CD4-positive, CD25-positive, alpha-beta regulatory T cell (primary cell): ENCODE results near the gene NUP214. TPM values are rescaled to one million over a fixed set of nuclear protein-coding genes. Genes with fewer than 3 reads are reported as not detected.

ENCODE experiments used
- ATAC-seq, 2 donors: fragments of 150-1000 bp; cut with Tn5 transposase; one replicate each; pipeline ENCODE4 v1.10.0; 2021; ENCODE audit warnings: low read depth in 2 of 2, moderate number of reproducible peaks in 2 of 2, moderate library complexity in 1 of 2
- DNase-seq, 3 donors: peaks; one replicate each; pipeline versions ENCODE4 v3.0.0 to v3.0.0-alpha.2; 2012 to 2022; ENCODE audit warnings: mixed read lengths in 1 of 3
- H3K27ac ChIP-seq: one replicate; pipeline ENCODE4 v1.7.0; 2013; ENCODE audit warnings: mild to moderate bottlenecking, low read length; ENCODE audit not compliant: insufficient read depth, poor library complexity, severe bottlenecking
- H3K27me3 ChIP-seq: one replicate; pipeline ENCODE4 v1.7.0; 2013; ENCODE audit warnings: low read length; ENCODE audit not compliant: control insufficient read depth, insufficient read depth
- H3K36me3 ChIP-seq: one replicate; pipeline ENCODE4 v1.7.0; 2013; ENCODE audit warnings: mild to moderate bottlenecking, low read length, moderate library complexity; ENCODE audit not compliant: control insufficient read depth, insufficient read depth
- H3K4me1 ChIP-seq: 2 replicates; pipeline ENCODE4 v1.7.0; 2013; ENCODE audit warnings: mild to moderate bottlenecking, low read length; ENCODE audit not compliant: insufficient read depth, control insufficient read depth, poor library complexity, severe bottlenecking
- H3K4me3 ChIP-seq: one replicate; pipeline ENCODE4 v1.7.0; 2013; ENCODE audit warnings: low read depth, mild to moderate bottlenecking, low read length, moderate library complexity
- H3K9me3 ChIP-seq, 2 experiments: 1 replicate in 1 of 2; 2 replicates in 1 of 2; pipeline ENCODE4 v1.7.0; 2013; ENCODE audit warnings: low read length in 2 of 2, mild to moderate bottlenecking in 1 of 2, moderate library complexity in 1 of 2; ENCODE audit not compliant: control insufficient read depth in 2 of 2
- H3K27ac Mint-ChIP-seq, 3 donors: one replicate each; pipeline ENCODE4 v1.8.0; 2020 to 2022; ENCODE audit warnings: mild to moderate bottlenecking in 3 of 3, mixed read lengths in 3 of 3, moderate library complexity in 2 of 3
- H3K27me3 Mint-ChIP-seq: one replicate; pipeline ENCODE4 v1.8.0; 2022; ENCODE audit warnings: mild to moderate bottlenecking, mixed read lengths
- H3K36me3 Mint-ChIP-seq: one replicate; pipeline ENCODE4 v1.8.0; 2020; ENCODE audit warnings: mixed read lengths
- H3K4me1 Mint-ChIP-seq, 4 donors: one replicate each; pipeline ENCODE4 v1.8.0; 2020 to 2022; ENCODE audit warnings: mixed read lengths in 4 of 4, mild to moderate bottlenecking in 1 of 4
- H3K4me3 Mint-ChIP-seq, 4 donors: one replicate each; pipeline ENCODE4 v1.8.0; 2020 to 2022; ENCODE audit warnings: mild to moderate bottlenecking in 4 of 4, mixed read lengths in 4 of 4, moderate library complexity in 3 of 4
- H3K9me3 Mint-ChIP-seq, 7 donors: one replicate each; pipeline ENCODE4 v1.8.0; 2020 to 2022; ENCODE audit warnings: mixed read lengths in 7 of 7, mild to moderate bottlenecking in 3 of 7, moderate library complexity in 2 of 7
- polyA plus RNA-seq, 4 donors: library from polyadenylated mRNA; unstranded; fragments of 300-500 nt; fragmentation: Illumina TruSeq; gene quantifications; one replicate each; pipeline ENCODE4 v1.2.3, GENCODE V29; 2021
- total RNA-seq: library from RNA; stranded (reverse); gene quantifications from one replicate; pipeline ENCODE4 v1.2.3, GENCODE V29; 2022

Gene NUP214
- total and polyA plus RNA-seq, 5 donors from 2014 or later = 9.8 to 124 (median 14.8) TPM

GRCh38 chr9:131084661-131085369, 40.6 kb upstream of the NUP214 start:
- Histone ChIP-seq H3K27ac (no peak overlapping the region), H3K36me3 (no peaks in the 10 kb centered on the region), H3K4me1 (no peaks in the 10 kb centered on the region), H3K4me3 (no peak overlapping the region), H3K9me3 (no peaks in the 10 kb centered on the region), H3K27me3 (no peaks in the 10 kb centered on the region)
- DNase-seq (no peak), ATAC-seq (no peak)
- Mint-ChIP-seq H3K4me3 (no peak overlapping the region), H3K27ac (no peak overlapping the region), H3K27me3 (peaks cover 11% of the 10 kb centered on the region), H3K9me3 (no peaks in the 10 kb centered on the region), H3K4me1 (no peaks in the 10 kb centered on the region), H3K36me3 (no peaks in the 10 kb centered on the region)

DNA sequence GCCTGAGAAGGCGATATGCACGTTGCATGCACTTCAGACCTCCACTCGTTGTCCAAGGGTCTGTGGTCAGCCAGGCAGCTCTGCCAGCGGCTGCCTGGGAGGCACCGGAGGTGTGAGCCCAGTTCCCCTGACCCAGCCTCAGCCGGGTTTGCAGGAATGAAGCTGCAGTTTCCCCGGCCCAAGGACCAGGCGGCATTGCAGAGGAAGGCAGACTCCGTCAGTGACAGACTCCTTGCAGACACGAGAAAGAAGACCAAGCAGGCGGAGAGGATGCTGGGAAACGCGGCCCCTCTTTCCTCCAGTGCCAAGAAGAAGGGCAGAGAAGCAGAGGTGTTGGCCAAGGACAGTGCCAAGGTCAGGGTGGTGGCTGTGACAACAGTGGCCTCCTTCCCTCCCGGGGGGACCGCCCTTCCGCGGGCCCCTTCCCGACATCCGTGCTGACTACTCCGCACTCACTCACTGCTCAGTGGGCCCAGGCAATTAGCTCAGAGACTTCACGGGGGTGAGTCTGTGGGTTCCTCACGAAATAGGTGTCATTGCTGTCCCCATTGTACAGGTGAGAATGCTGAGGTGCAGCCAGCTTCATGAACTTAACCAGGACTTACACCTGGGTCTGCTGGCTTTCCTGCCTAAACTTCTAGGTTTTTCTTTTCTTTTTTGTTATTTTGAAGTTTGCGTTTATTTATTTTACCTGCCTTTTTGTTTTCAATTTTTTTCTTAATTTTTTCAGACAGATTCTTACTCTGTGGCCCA, 39.8 kb upstream of the NUP214 start:
- ATAC-seq = no peak
- H3K27ac Mint-ChIP-seq = no peak overlapping the region
- H3K4me1 Mint-ChIP-seq = no peaks in the 10 kb centered on the region
- Histone ChIP-seq H3K9me3 (no peaks in the 10 kb centered on the region), H3K36me3 (no peaks in the 10 kb centered on the region), H3K27me3 (no peaks in the 10 kb centered on the region), H3K27ac (no peak overlapping the region), H3K4me1 (no peaks in the 10 kb centered on the region), H3K4me3 (no peak overlapping the region)
- no peaks in the 10 kb centered on the region for H3K9me3 Mint-ChIP-seq
- no peak for DNase-seq
- no peak overlapping the region for H3K4me3 Mint-ChIP-seq
- peaks cover 11% of the 10 kb centered on the region for H3K27me3 Mint-ChIP-seq
- no peaks in the 10 kb centered on the region for H3K36me3 Mint-ChIP-seq

- no peaks in the 10 kb centered on the region for H3K27me3 ChIP-seq
- H3K4me3 ChIP-seq = no peak overlapping the region
- no peak for ATAC-seq
Measured at GRCh38 chr9:131087354-131087893, 38.0 kb upstream of the NUP214 start.

GRCh38 chr9:131090025-131090787, 35.2 kb upstream of the NUP214 start:
- ATAC-seq = no peak
- H3K9me3 Mint-ChIP-seq = no peaks in the 10 kb centered on the region
- Histone ChIP-seq H3K9me3 (no peaks in the 10 kb centered on the region), H3K4me1 (no peaks in the 10 kb centered on the region), H3K4me3 (no peak overlapping the region), H3K27me3 (peaks cover 8% of the 10 kb centered on the region), H3K27ac (no peak overlapping the region), H3K36me3 (no peaks in the 10 kb centered on the region)
- H3K27ac Mint-ChIP-seq = no peak overlapping the region
- H3K27me3 Mint-ChIP-seq = peaks cover 21% of the 10 kb centered on the region
- no peak for DNase-seq
- H3K4me1 Mint-ChIP-seq = peaks cover 0 to 3% (median 0%) of the 10 kb centered on the region in 4 donors
- peak overlapping the region in 1 of 4 donors; percentile 38 for H3K4me3 Mint-ChIP-seq
- H3K36me3 Mint-ChIP-seq = no peaks in the 10 kb centered on the region

More at GRCh38 chr9:131087354-131087893, 38.0 kb upstream of the NUP214 start:
- Mint-ChIP-seq H3K4me1 (no peaks in the 10 kb centered on the region), H3K27ac (no peak overlapping the region), H3K27me3 (peaks cover 6% of the 10 kb centered on the region), H3K36me3 (no peaks in the 10 kb centered on the region), H3K4me3 (no peak overlapping the region), H3K9me3 (no peaks in the 10 kb centered on the region)
- no peak for DNase-seq
- Histone ChIP-seq H3K4me1 (no peaks in the 10 kb centered on the region), H3K9me3 (no peaks in the 10 kb centered on the region), H3K36me3 (no peaks in the 10 kb centered on the region), H3K27ac (no peak overlapping the region)

GRCh38 chr9:131091352-131091992, 33.9 kb upstream of the NUP214 start:
- Histone ChIP-seq H3K4me3 (no peak overlapping the region), H3K27me3 (peaks cover 11% of the 10 kb centered on the region), H3K9me3 (no peaks in the 10 kb centered on the region), H3K27ac (no peak overlapping the region), H3K4me1 (peaks cover 5% of the 10 kb centered on the region), H3K36me3 (no peaks in the 10 kb centered on the region)
- Mint-ChIP-seq H3K9me3 (no peaks in the 10 kb centered on the region), H3K4me3 (no peak overlapping the region), H3K27me3 (peaks cover 30% of the 10 kb centered on the region), H3K36me3 (no peaks in the 10 kb centered on the region), H3K27ac (no peak overlapping the region), H3K4me1 (peaks cover 0 to 7% (median 3%) of the 10 kb centered on the region in 4 donors)
- DNase-seq (no peak), ATAC-seq (no peak)

DNA sequence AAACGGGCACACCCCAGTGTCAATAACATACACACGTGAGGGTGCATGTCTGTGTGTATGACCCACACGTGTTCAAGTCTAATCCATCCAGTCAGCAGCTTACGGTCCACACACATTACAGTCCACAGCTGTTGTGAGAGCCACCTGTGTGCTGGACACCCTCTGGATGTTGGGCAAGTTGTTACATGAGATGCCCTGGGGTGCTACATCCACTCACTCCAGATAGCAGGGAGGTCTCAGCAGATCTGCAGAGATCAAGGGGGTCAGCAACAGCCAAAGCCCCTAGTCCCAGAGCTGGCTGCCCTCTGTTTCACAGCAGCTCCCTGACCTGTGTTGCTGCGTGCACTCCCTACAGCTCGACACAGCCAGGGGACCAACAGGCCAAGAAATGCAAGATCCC, 33.4 kb upstream of the NUP214 start:
- H3K27me3 Mint-ChIP-seq = peaks cover 34% of the 10 kb centered on the region
- no peak overlapping the region for H3K4me3 ChIP-seq
- peaks cover 5% of the 10 kb centered on the region for H3K4me1 ChIP-seq
- no peaks in the 10 kb centered on the region for H3K9me3 Mint-ChIP-seq
- no peak overlapping the region for H3K27ac Mint-ChIP-seq
- no peaks in the 10 kb centered on the region for H3K36me3 ChIP-seq
- H3K4me3 Mint-ChIP-seq = no peak overlapping the region
- H3K27ac ChIP-seq = no peak overlapping the region
- H3K9me3 ChIP-seq = no peaks in the 10 kb centered on the region
- peaks cover 0 to 10% (median 3%) of the 10 kb centered on the region in 4 donors for H3K4me1 Mint-ChIP-seq
- no peak for DNase-seq
- H3K36me3 Mint-ChIP-seq = no peaks in the 10 kb centered on the region
- peaks cover 11% of the 10 kb centered on the region for H3K27me3 ChIP-seq
- ATAC-seq = no peak
